Right lung (tissue), 5 donors: ENCODE measurements around the gene TSPAN2. TPM values are rescaled to one million over a fixed set of nuclear protein-coding genes. Genes with fewer than 3 reads are reported as not detected.
"Not testable (repeated sequence)": the region's sequence is repeated elsewhere in the genome, so short reads cannot be mapped to it uniquely, and the experiment has no call there.

Experiments
- DNase-seq, 2 donors: peaks; one replicate each; pipeline ENCODE4 v3.0.0-alpha.2; 2013
- polyA plus RNA-seq, 5 donors: library from polyadenylated mRNA; unstranded; fragments of 120-200 nt; gene quantifications; one replicate each; pipeline versions ENCODE4 v1.2.1 to v1.2.3, GENCODE V29; 2013; ENCODE audit warnings: inconsistent platforms in 1 of 5, low replicate concordance in 1 of 5; ENCODE audit not compliant: insufficient read length in 5 of 5, insufficient read depth in 1 of 5

Gene TSPAN2
- polyA plus RNA-seq, 5 donors: 7.5 to 10.4 (median 9.1) TPM

- no peak for DNase-seq
These were observed 42.6 kb downstream of the TSPAN2 start for GRCh38 chr1:115046751-115047150.

DNA sequence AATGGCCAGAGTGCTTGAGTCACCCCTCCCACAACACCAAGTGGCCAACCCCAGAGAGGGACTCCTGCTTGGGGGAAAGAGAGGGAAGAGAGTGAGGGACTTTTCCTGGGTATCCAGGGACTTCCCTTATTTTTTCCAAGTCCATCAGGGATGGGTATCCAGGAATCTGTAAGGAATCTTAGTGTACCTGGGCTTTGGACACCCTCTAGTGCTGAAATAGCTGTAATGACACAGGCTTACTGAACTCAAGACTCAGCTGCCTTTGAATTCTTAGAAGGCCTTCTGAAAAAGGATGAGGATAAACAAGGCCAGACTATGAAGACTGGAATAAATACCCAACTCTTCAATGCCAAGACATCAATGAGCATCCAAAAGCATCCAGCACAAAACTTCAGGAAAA lies 47.6 kb downstream of the TSPAN2 start:
- no peak for DNase-seq

DNA sequence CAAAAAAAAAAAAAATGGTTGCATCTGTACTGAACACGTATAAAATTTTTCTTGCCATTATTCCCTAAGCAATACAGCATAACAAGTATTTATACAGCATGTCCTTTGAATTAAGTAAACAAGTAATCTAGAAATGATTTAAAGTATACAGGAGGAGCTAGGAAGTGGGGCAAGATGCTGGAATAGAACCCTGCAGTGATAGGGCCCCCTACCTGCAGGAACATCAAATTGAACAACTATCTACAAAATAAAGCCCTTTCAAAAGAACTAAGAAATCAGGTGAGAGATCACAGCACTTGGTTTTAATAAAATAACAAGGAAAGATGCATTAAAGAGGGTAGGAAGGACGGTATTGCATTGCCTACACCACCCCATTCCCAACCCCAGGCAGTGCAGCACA lies 48.8 kb downstream of the TSPAN2 start:
- no peak for DNase-seq

GRCh38 chr1:115036814-115037507 lies 52.3 kb downstream of the TSPAN2 start:
- no peak for DNase-seq

GRCh38 chr1:115035652-115036051 lies 53.7 kb downstream of the TSPAN2 start:
- DNase-seq: no peak

DNA sequence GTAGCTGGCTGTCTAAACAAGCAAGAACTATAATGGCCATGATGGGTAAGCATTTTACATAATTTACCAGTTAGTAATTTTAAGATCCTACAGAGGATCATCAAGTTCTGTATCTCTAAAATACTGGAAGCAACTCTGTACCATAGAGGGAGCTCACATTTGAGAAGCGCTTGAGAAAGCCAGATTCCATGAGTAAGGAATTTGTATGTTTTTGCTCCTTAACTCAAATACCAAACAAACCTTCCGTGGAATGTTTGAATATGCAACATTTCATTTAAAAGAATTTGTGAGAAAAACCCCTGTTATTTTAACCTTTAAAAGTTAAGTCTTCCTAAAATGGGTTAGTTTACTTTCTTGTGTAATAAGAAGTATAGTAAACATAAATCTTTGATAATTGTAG lies 57.7 kb downstream of the TSPAN2 start:
- no peak for DNase-seq

- DNase-seq: no peak
These were observed 59.8 kb downstream of the TSPAN2 start, which contains the start of gene TSHB for GRCh38 chr1:115029526-115029925. TSS of gene TSHB (plus strand) at chr1:115029826. CDS start at chr1:115033363, 3,537 bp downstream.

- DNase-seq: no peak
These were observed 65.7 kb downstream of the TSPAN2 start for GRCh38 chr1:115023593-115023992.

DNA sequence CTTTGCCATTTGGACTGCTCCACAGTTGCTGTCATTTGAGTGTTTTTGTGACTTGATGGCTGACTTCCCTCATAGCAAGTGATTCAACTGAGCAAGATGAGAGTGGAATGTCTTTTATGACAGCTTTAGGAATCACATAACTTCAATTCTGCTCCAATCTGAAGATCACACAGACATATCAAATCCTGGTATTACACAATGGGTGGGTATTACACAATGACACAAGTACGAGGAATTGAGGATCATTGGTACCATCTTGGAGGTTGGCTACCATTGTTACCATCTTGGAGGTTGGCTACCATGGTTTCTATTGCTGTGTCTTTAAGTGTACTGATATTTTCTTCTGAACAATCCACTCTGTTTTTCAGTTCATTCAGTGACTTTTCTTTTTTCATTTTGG lies 68.2 kb downstream of the TSPAN2 start:
- no peak for DNase-seq

GRCh38 chr1:115019549-115019948 lies 69.8 kb downstream of the TSPAN2 start:
- not testable (repeated sequence) for DNase-seq

- no peak for DNase-seq
These were observed 75.5 kb downstream of the TSPAN2 start for GRCh38 chr1:115013792-115014191.

DNA sequence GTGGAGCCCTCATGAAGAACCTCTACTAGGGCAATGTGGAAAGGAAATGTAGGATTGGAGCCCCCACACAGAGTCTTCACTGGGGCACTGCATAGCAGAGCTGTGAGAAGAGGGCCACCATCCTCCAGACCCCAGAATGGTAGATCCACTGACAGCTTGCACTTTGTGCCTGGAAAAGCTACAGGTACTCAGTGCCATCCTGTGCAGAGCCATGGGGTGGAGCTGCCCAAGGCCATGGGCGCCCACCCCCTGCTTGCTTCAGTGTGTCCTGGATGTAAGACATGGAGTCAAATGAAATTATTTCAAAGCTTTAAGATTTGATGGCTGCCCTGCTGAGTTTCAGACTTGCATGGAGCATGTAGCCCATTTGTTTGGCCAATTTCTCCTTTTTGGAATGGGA lies 76.9 kb downstream of the TSPAN2 start:
- no peak for DNase-seq

DNA sequence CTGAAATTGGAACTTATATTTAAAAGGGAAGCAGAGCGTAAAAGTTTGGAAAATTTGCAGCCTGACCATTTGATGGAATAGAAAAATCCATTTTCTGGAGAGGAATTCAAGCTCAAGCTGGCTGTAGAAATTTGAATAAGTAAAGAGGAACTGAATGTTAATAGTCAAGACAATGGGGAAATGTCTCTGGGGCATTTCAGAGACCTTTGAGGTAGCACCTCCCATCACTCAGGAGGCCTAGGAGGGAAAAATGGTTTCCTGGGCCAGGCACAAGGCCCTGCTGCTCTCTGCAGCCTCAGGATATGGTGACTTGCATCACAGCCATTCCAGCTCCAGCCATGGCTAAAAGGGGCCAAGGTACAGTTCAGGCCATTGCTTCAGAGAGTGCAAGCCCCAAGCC lies 77.3 kb downstream of the TSPAN2 start:
- no peak for DNase-seq

GRCh38 chr1:115006191-115006590 lies 83.1 kb downstream of the TSPAN2 start:
- no peak for DNase-seq

Other genes starting within 250 kb of the TSPAN2 start
- gene SYCP1, start 234.6 kb downstream of the TSPAN2 start, polyA plus RNA-seq: under 1 TPM; 0.21 to 0.39 (median 0.23) TPM
- not detected for gene TSHB, start 59.7 kb downstream of the TSPAN2 start, polyA plus RNA-seq
- gene NGF, start 248.7 kb upstream of the TSPAN2 start, polyA plus RNA-seq: 1 to 10 TPM in 1 of 5 donors, under 1 TPM in 4; 0.41 to 1.1 (median 0.88) TPM